HFF-Myc (cell line): ENCODE measurements around the gene RAD51B.
"Not testable (repeated sequence)": the region's sequence is repeated elsewhere in the genome, so short reads cannot be mapped to it uniquely, and the experiment has no call there.

Source experiments
- DNase-seq: peaks from one replicate; pipeline ENCODE4 v3.0.0-alpha.2; 2011; ENCODE audit warnings: low read depth; ENCODE audit errors: extremely low read depth
- H3K4me3 ChIP-seq: replicated peaks from 2 replicates; pipeline ENCODE4 v1.5.1; 2011; ENCODE audit warnings: low read depth, mild to moderate bottlenecking, control low read depth, low read length
- CTCF ChIP-seq: IDR thresholded peaks from 2 replicates; pipeline ENCODE4 v1.5.1; 2012; ENCODE audit warnings: mild to moderate bottlenecking, low read depth, low read length, control low read depth; ENCODE audit errors: missing control alignments

RAD51B gene

GRCh38 chr14:68043752-68044151 is 224.2 kb downstream of the RAD51B start:
- H3K4me3 ChIP-seq = no peak overlapping the region
- TF ChIP-seq CTCF = no peak
- DNase-seq = no peak

- no peak for TF ChIP-seq CTCF
- no peak for DNase-seq
- H3K4me3 ChIP-seq = no peak overlapping the region
Observed at GRCh38 chr14:68047906-68048305, 228.3 kb downstream of the RAD51B start.

- not testable (repeated sequence) for H3K4me3 ChIP-seq, DNase-seq
Observed at GRCh38 chr14:68048815-68049214, 229.2 kb downstream of the RAD51B start.

GRCh38 chr14:68050177-68050576 is 230.6 kb downstream of the RAD51B start:
- TF ChIP-seq CTCF = no peak
- no peak overlapping the region for H3K4me3 ChIP-seq
- DNase-seq = no peak

- no peak for DNase-seq
- H3K4me3 ChIP-seq = no peak overlapping the region
- no peak for TF ChIP-seq CTCF
Observed at GRCh38 chr14:68051146-68051545, 231.6 kb downstream of the RAD51B start.

GRCh38 chr14:68060198-68060597 is 240.6 kb downstream of the RAD51B start:
- no peak overlapping the region for H3K4me3 ChIP-seq
- no peak for TF ChIP-seq CTCF
- no peak for DNase-seq

GRCh38 chr14:68062651-68063050 is 243.1 kb downstream of the RAD51B start:
- no peak overlapping the region for H3K4me3 ChIP-seq
- no peak for DNase-seq
- TF ChIP-seq CTCF = no peak
